NCI-H1694 (cell line): Measurements from ENCODE around the gene PCYT2.

Experiments used
- DNase-seq: peaks from one replicate; lab custom pipeline; 2025; lab: John Stamatoyannopoulos, UW

PCYT2 gene

GRCh38 chr17:81942167-81942553 lies 31.0 kb upstream of the PCYT2 start:
- no peak for DNase-seq

GRCh38 chr17:81941484-81942166 lies 30.4 kb upstream of the PCYT2 start:
- DNase-seq = no peak

- no peak for DNase-seq
These were observed 29.6 kb upstream of the PCYT2 start for GRCh38 chr17:81940538-81941483.

- DNase-seq = no peak
These were observed 28.7 kb upstream of the PCYT2 start for GRCh38 chr17:81939881-81940385.

- no peak for DNase-seq
These were observed 28.0 kb upstream of the PCYT2 start for GRCh38 chr17:81939218-81939617.

GRCh38 chr17:81935709-81936084 lies 24.5 kb upstream of the PCYT2 start:
- no peak for DNase-seq

- no peak for DNase-seq
These were observed 23.9 kb upstream of the PCYT2 start for GRCh38 chr17:81934850-81935708.

GRCh38 chr17:81934098-81934757 lies 23.0 kb upstream of the PCYT2 start:
- DNase-seq = no peak

- DNase-seq = no peak
These were observed 22.0 kb upstream of the PCYT2 start for GRCh38 chr17:81933178-81933699.

- DNase-seq = no peak
These were observed 21.3 kb upstream of the PCYT2 start for GRCh38 chr17:81932333-81932983.

GRCh38 chr17:81931557-81932332 lies 20.5 kb upstream of the PCYT2 start:
- DNase-seq = peak; percentile 88

GRCh38 chr17:81931189-81931556 lies 20.0 kb upstream of the PCYT2 start:
- no peak for DNase-seq

GRCh38 chr17:81930142-81931125 lies 19.2 kb upstream of the PCYT2 start:
- DNase-seq = no peak

- DNase-seq = no peak
These were observed 18.3 kb upstream of the PCYT2 start for GRCh38 chr17:81929253-81930141.

- no peak for DNase-seq
These were observed 17.5 kb upstream of the PCYT2 start for GRCh38 chr17:81928544-81929252.

- peak; percentile 96 for DNase-seq
These were observed 16.7 kb upstream of the PCYT2 start, which contains the start of gene MAFG for GRCh38 chr17:81927653-81928543. Gene MAFG, minus strand, starts transcription at chr17:81927735. Its CDS starts 4,550 bp downstream, at chr17:81923185.
